Measurements from ENCODE around the gene MFAP1. TPM values are rescaled to one million over a fixed set of nuclear protein-coding genes. Genes with fewer than 3 reads are reported as not detected.

Gene MFAP1
- total RNA-seq, 4 donors from 2014 or later = 6.1 to 21.7 (median 10.4) TPM

DNA sequence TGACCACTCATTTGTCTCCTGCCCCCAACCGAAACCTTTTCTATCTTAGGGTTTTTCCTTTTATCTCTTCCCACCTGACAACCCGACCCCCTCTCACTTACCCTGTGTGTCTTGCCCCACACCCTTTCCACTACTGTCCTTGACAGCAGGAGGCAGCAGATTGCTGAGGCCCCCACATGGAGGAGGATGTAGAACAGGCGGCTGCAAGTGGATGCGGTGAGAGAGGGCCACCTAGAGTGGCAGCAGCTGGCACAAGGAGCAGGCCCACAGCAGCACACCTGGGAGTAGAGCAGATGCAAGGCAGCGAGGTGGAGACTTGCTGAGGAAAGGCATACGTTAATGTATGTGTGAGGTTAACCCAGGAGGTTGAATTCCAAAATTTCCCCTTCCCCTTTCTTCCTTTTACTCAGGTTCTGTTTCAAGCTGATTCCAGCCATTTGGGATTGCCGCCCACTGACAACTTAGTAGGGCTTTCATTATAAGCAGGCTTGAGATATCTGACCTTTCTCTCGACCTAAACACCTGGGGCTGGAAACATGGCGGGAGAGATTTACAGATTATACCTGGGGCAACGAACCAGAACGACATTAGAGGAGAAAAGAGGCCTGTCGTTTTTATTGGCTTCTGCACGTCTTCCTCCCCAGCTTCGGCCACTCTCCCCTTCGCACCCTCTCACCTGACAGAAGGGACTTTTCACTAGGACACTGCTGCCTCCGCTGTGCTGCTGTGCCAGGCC lies 25.1 kb downstream of the MFAP1 start:
- TF ChIP-seq CTCF (IDR thresholded peaks at IDR 0.05) (no peak), POLR2A (IDR thresholded peaks at IDR 0.05) (no peak)
- peaks cover 3 to 52% (median 6%) of the 10 kb centered on the region in 4 donors for H3K4me1 ChIP-seq
- H3K4me3 ChIP-seq = no peak overlapping the region
- H3K9me3 ChIP-seq = no peaks in the 10 kb centered on the region
- no peak for DNase-seq
- peaks cover 0 to 49% (median 0%) of the 10 kb centered on the region in 3 donors for H3K36me3 ChIP-seq
- peak overlapping the region; percentile 77 to 96 (median 83) for H3K27ac ChIP-seq
- no peaks in the 10 kb centered on the region for H3K27me3 ChIP-seq

- no peaks in the 10 kb centered on the region for H3K27me3 ChIP-seq
- DNase-seq = no peak
- peaks cover 0 to 46% (median 0%) of the 10 kb centered on the region in 3 donors for H3K36me3 ChIP-seq
- H3K9me3 ChIP-seq = no peaks in the 10 kb centered on the region
- no peak overlapping the region for H3K4me3 ChIP-seq
- H3K27ac ChIP-seq = no peak overlapping the region
- peaks cover 5 to 63% (median 10%) of the 10 kb centered on the region in 4 donors for H3K4me1 ChIP-seq
- TF ChIP-seq POLR2A (IDR thresholded peaks at IDR 0.05) = no peak
- no peak for TF ChIP-seq CTCF (IDR thresholded peaks at IDR 0.05)
Observed at GRCh38 chr15:43796566-43796965, 27.9 kb downstream of the MFAP1 start.

DNA sequence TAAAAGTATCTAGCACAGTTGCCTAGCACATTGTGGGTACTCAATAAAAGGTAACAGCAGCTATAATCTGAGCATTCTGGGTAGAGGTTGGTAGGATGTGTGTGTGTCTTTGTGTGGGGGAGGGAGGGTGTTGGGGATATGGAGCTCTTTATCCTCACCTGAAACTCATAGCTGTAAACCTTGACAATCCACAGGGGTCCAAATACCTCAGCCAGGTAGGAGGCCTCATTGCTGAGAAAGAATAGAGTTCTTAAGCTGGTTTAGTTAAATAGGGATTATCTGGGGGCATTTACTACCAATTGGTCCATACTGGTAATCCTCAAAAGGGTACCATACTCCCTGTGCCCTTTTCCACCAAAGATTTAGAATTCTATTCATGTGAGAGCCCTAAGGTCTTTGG lies 28.5 kb downstream of the MFAP1 start:
- TF ChIP-seq POLR2A (IDR thresholded peaks at IDR 0.05) = no peak
- TF ChIP-seq CTCF (IDR thresholded peaks at IDR 0.05) = no peak
- Histone ChIP-seq H3K4me3 (no peak overlapping the region), H3K27ac (no peak overlapping the region), H3K9me3 (no peaks in the 10 kb centered on the region), H3K36me3 (peaks cover 0 to 46% (median 0%) of the 10 kb centered on the region in 3 donors), H3K27me3 (no peaks in the 10 kb centered on the region), H3K4me1 (peaks cover 5 to 58% (median 7%) of the 10 kb centered on the region in 4 donors)
- DNase-seq = no peak

DNA sequence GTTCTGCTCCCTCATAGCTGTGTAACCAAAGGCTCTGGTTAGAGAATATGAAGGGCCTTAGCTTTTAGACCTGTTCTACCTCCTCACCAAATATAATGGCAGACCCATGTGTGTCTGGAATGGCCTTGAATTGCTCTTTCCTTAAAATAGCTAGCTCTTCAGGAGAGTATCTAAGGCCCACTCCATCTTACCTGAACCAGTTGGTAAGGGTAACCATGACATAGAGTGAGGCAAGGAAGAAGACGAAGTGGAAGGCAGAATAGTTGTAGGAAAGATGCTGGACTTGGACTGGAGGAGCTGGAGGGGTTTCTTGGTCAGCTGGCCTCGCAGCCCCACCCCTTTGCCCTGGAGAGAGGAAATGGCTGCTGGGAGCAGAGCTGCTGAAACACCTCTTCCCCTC lies 29.3 kb downstream of the MFAP1 start:
- no peak overlapping the region for H3K4me3 ChIP-seq
- H3K36me3 ChIP-seq = peaks cover 0 to 46% (median 0%) of the 10 kb centered on the region in 3 donors
- H3K4me1 ChIP-seq = peaks cover 2 to 58% (median 7%) of the 10 kb centered on the region in 4 donors
- H3K9me3 ChIP-seq = no peaks in the 10 kb centered on the region
- peak overlapping the region in 1 of 4 donors; percentile 8 for H3K27ac ChIP-seq
- no peak for DNase-seq
- no peaks in the 10 kb centered on the region for H3K27me3 ChIP-seq
- TF ChIP-seq CTCF (IDR thresholded peaks at IDR 0.05) = no peak
- TF ChIP-seq POLR2A (IDR thresholded peaks at IDR 0.05) = no peak

- no peaks in the 10 kb centered on the region for H3K27me3 ChIP-seq
- H3K36me3 ChIP-seq = peaks cover 0 to 42% (median 0%) of the 10 kb centered on the region in 3 donors
- peaks cover 2 to 50% (median 7%) of the 10 kb centered on the region in 4 donors for H3K4me1 ChIP-seq
- TF ChIP-seq POLR2A (IDR thresholded peaks at IDR 0.05) = no peak
- TF ChIP-seq CTCF (IDR thresholded peaks at IDR 0.05) = no peak
- DNase-seq = no peak
- no peaks in the 10 kb centered on the region for H3K9me3 ChIP-seq
- H3K27ac ChIP-seq = peak overlapping the region in 2 of 4 donors; percentile 8 to 100
- H3K4me3 ChIP-seq = no peak overlapping the region
Observed at GRCh38 chr15:43794269-43795037, 30.0 kb downstream of the MFAP1 start.
